OCI-LY7 (cell line): ENCODE measurements around the gene HMSD. TPM values are rescaled to one million over a fixed set of nuclear protein-coding genes. Genes with fewer than 3 reads are reported as not detected.

Experiments
- Bru-seq: library from RNA; stranded (reverse); fragments of 400-500 nt; gene quantifications from one replicate; lab custom pipeline; 2021; lab: Mats Ljungman, UMichigan
- BruChase-seq, 2 experiments: library from RNA; stranded (reverse); fragments of 400-500 nt; gene quantifications; one replicate each; lab custom pipeline; 2021; lab: Mats Ljungman, UMichigan
- BruUV-seq: library from RNA; stranded (reverse); fragments of 400-500 nt; replicated peaks from 2 replicates; lab custom pipeline; 2021; lab: Mats Ljungman, UMichigan
- CTCF ChIA-PET: fragments of 300-600 bp; sonication (Branson Sonifier 250); formaldehyde crosslinking; loops from one replicate; lab custom pipeline; 2022; ENCODE audit warnings: antibody characterized with exemption; ENCODE audit not compliant: unreplicated experiment; lab: Charles Lee
- POLR2A ChIA-PET: fragments of 300-600 bp; sonication (Branson Sonifier 250); formaldehyde crosslinking; loops from one replicate; lab custom pipeline; 2022; ENCODE audit warnings: antibody characterized with exemption; lab: Charles Lee
- DNase-seq: peaks from one replicate; pipeline ENCODE4 v3.0.0-alpha.2; 2015; ENCODE audit warnings: low spot score
- H2AFZ ChIP-seq: fragments of 200-600 bp; sonication (generic), shearing (Covaris generic); 2 replicates; pipeline ENCODE4 v1.6.1; 2014; ENCODE audit warnings: mild to moderate bottlenecking, antibody characterized with exemption, low read length, moderate library complexity
- H3K27ac ChIP-seq: fragments of 200-600 bp; sonication (generic); 2 replicates; pipeline ENCODE4 v1.5.1; 2014; ENCODE audit warnings: mixed run types, low read depth, mild to moderate bottlenecking, moderate library complexity, low read length, inconsistent platforms; ENCODE audit not compliant: poor library complexity, severe bottlenecking
- H3K36me3 ChIP-seq: fragments of 200-600 bp; sonication (generic); 2 replicates; pipeline ENCODE4 v1.6.1; 2014; ENCODE audit warnings: mild to moderate bottlenecking, antibody characterized with exemption, low read length, moderate library complexity, mixed read lengths; ENCODE audit not compliant: insufficient read depth
- H3K4me1 ChIP-seq: fragments of 200-600 bp; sonication (generic); 2 replicates; pipeline ENCODE4 v1.5.1; 2014; ENCODE audit warnings: mild to moderate bottlenecking, low read length; ENCODE audit not compliant: insufficient read depth, poor library complexity, severe bottlenecking
- H3K4me2 ChIP-seq: fragments of 200-600 bp; sonication (generic); 2 replicates; pipeline ENCODE4 v1.6.1; 2014; ENCODE audit warnings: mild to moderate bottlenecking, low read length
- H3K4me3 ChIP-seq: fragments of 200-600 bp; sonication (generic); 2 replicates; pipeline ENCODE4 v1.5.1; 2014; ENCODE audit warnings: mild to moderate bottlenecking, low read depth, low read length; ENCODE audit not compliant: poor library complexity, severe bottlenecking
- H3K79me2 ChIP-seq: fragments of 200-600 bp; sonication (generic); 2 replicates; pipeline ENCODE4 v1.6.1; 2016; ENCODE audit warnings: low read depth, mild to moderate bottlenecking, low read length, moderate library complexity, mixed read lengths; ENCODE audit not compliant: insufficient read depth
- H3K9me2 ChIP-seq: fragments of 200-600 bp; sonication (generic); 2 replicates; pipeline ENCODE4 v1.6.1; 2016; ENCODE audit warnings: mild to moderate bottlenecking, low read length, mixed read lengths; ENCODE audit not compliant: insufficient read depth
- H3K9me3 ChIP-seq: fragments of 200-600 bp; sonication (generic); 2 replicates; pipeline ENCODE4 v1.6.1; 2014; ENCODE audit warnings: mild to moderate bottlenecking, mixed run types, low read length, mixed read lengths
- H4K20me1 ChIP-seq: fragments of 200-600 bp; sonication (generic); 2 replicates; pipeline ENCODE4 v1.6.1; 2014; ENCODE audit warnings: mild to moderate bottlenecking, antibody characterized with exemption, low read length, moderate library complexity, mixed read lengths; ENCODE audit not compliant: insufficient read depth
- EZH2phosphoT487 ChIP-seq: fragments of 200-600 bp; sonication (generic); IDR thresholded peaks from 2 replicates; pipeline ENCODE4 v1.6.1; 2018; ENCODE audit warnings: low read depth, borderline replicate concordance, mild to moderate bottlenecking, mixed run types, antibody characterized with exemption, low read length, moderate library complexity, mixed read lengths
- intact Hi-C: fragments of 100-400 bp; cut with micrococcal nuclease; formaldehyde crosslinking; loops from one replicate; pipeline ENCODE4 v1.10.0; 2022; ENCODE audit not compliant: unreplicated experiment
- long read RNA-seq: library from polyadenylated mRNA; stranded (forward); transcript quantifications from one replicate; pipeline ENCODE4 v2.0.0, GENCODE V29; 2022
- total RNA-seq, 2 experiments: library from RNA; depleted of rRNA in 1 of 2; stranded (reverse); fragments of >200 nt in 1 of 2; shearing (Covaris generic) in 1 of 2; gene quantifications; 2 replicates each; pipeline ENCODE4 v1.2.3, GENCODE V29; 2014 to 2022
- TF ChIP-seq, protein P1 (sequence below): fragments of 200-600 bp; sonication (generic); conservative IDR thresholded peaks from 2 replicates; pipeline ENCODE4 v1.5.1; 2014; ENCODE audit warnings: mild to moderate bottlenecking, antibody characterized with exemption, low read length, moderate library complexity, mixed read lengths

HMSD gene
- total RNA-seq (2014; rRNA removed; shearing (Covaris generic)), result not detected in 2 replicates
- total RNA-seq (2022), result not detected in 2 replicates
- Bru-seq, nascent RNA, result not detected
- not detected for BruChase-seq, experiment 1, labeled RNA remaining after a 6-hour chase
- BruChase-seq, experiment 2, labeled RNA remaining after a 2-hour chase, result not detected
- long read RNA-seq, result 0 reads

DNA sequence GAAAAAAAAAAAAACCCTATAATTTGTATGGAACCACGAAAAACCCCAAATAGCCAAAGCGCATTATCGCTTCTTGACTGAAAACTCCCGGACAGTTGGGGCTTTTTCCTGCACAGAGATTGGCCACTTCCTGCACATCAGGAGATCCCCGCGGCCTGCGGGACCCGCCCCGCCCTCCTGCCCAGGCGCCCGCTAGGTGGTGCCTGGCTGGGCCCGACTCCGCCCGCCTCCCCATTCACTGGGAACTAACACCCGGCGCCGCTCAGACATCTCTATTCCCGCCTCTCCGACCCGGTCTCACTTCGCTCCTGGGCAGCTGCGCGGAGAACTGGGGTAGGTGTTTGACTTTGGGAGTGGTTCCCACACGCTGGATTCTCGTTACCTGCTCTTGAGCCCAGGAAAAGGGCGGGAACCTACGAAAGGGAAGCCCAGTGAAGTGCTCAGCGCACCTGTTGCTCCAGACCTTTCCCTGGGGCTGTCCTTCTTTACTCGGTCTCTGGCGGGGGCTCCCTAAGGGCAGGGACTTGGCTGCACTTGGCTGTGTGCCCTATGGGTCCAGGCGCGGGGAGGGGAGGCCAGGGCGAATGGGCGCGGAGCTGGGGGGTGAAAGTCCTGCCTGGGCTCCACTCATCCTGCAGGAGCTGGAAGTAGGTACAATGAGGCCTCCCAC, at the start of gene HMSD:
Gene HMSD (plus strand): TSS at position 234 of the 670 bp plus-strand sequence. CDS start 4,155 bp downstream, outside the sequence.
- no TSS peak for BruUV-seq
- Histone ChIP-seq H3K4me2 (no peak within 1 kb of the TSS), H3K4me1 (no peaks in the 10 kb centered on the region), H3K4me3 (no peak within 1 kb of the TSS), H4K20me1 (no peaks in the 10 kb centered on the region), H3K9me3 (no peaks in the 10 kb centered on the region), H3K27ac (no peak within 1 kb of the TSS), H3K36me3 (no peaks in the 10 kb centered on the region), H3K9me2 (no peaks in the 10 kb centered on the region), H2AFZ (no peak within 1 kb of the TSS), H3K79me2 (no peaks in the 10 kb centered on the region)
- POLR2A ChIA-PET, result no interaction called here
- TF ChIP-seq, protein P1, sequence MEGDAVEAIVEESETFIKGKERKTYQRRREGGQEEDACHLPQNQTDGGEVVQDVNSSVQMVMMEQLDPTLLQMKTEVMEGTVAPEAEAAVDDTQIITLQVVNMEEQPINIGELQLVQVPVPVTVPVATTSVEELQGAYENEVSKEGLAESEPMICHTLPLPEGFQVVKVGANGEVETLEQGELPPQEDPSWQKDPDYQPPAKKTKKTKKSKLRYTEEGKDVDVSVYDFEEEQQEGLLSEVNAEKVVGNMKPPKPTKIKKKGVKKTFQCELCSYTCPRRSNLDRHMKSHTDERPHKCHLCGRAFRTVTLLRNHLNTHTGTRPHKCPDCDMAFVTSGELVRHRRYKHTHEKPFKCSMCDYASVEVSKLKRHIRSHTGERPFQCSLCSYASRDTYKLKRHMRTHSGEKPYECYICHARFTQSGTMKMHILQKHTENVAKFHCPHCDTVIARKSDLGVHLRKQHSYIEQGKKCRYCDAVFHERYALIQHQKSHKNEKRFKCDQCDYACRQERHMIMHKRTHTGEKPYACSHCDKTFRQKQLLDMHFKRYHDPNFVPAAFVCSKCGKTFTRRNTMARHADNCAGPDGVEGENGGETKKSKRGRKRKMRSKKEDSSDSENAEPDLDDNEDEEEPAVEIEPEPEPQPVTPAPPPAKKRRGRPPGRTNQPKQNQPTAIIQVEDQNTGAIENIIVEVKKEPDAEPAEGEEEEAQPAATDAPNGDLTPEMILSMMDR, result no peak
- TF ChIP-seq EZH2phosphoT487, result no peak
- intact Hi-C loops, result no loop called here
- CTCF ChIA-PET, result no interaction called here
- DNase-seq, result no peak

DNA sequence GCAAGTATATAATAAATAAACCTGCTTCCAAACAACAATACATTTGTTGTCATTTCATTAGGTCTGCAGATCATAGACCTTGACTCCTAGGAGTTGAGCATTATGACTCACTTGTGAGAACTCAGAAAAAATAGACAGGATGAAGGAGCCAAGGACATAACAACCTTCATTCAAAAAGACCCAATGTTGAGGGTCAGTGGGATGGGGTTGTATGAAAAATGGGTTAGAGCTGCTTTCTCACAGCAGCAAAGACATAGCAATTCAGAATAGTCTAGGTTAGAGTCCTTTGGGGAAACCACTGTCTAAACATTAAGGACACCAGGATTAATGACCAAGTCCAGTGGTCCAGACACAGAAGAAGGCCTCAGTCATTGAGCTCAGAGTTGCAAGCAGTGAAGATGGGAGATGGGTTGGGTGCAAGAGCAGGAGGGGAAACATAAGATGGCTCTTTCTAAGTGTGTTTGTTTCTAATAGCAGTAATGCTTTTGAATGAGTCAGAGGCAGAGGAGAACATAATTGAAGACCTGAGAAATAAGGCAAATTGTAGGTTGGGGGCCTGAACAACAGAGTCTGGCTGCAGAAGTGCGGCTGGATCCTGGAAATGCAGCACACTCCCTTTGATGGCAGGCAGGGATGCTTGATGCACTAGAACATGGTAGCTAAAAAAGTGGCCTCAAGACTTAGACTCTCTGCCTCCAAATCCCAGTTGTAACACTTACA, 45.1 kb upstream of the HMSD start:
- TF ChIP-seq EZH2phosphoT487, result no peak
- TF ChIP-seq, protein P1, result no peak
- Histone ChIP-seq H3K4me1 (no peaks in the 10 kb centered on the region), H3K36me3 (no peaks in the 10 kb centered on the region), H3K27ac (no peak overlapping the region), H3K4me2 (no peak overlapping the region), H2AFZ (no peak overlapping the region), H3K9me3 (no peaks in the 10 kb centered on the region), H3K4me3 (no peak overlapping the region), H3K9me2 (no peaks in the 10 kb centered on the region), H4K20me1 (no peaks in the 10 kb centered on the region), H3K79me2 (no peaks in the 10 kb centered on the region)
- POLR2A ChIA-PET, result no interaction called here
- BruUV-seq, result no TSS peak
- CTCF ChIA-PET, result no interaction called here
- DNase-seq, result no peak
- intact Hi-C loops, result no loop called here

DNA sequence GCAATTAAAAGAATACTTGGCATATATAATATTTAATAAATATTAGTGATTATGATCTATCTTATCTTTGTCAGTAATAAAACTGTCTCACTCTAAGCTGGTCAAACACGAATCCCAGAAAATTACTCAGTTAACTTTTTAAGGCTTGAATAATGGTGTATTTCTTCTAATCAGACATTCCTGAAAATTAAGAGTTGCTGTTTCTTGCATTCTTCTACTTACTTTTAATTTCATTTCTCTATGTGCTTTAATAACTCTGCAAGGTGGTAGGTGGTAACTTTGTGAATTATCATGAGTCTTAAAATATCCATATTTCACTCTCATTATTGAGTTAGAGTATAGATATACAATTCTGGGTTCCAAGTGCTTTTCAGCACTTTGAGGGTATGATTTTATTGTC, 44.4 kb upstream of the HMSD start:
- no peak overlapping the region for H3K27ac ChIP-seq
- TF ChIP-seq, protein P1, result no peak
- no peak for TF ChIP-seq EZH2phosphoT487
- no peaks in the 10 kb centered on the region for H4K20me1 ChIP-seq
- H3K36me3 ChIP-seq, result no peaks in the 10 kb centered on the region
- CTCF ChIA-PET, result no interaction called here
- no peaks in the 10 kb centered on the region for H3K79me2 ChIP-seq
- no TSS peak for BruUV-seq
- intact Hi-C loops, result no loop called here
- no peaks in the 10 kb centered on the region for H3K9me2 ChIP-seq
- no peak for DNase-seq
- no peaks in the 10 kb centered on the region for H3K4me1 ChIP-seq
- no peak overlapping the region for H2AFZ ChIP-seq
- H3K4me3 ChIP-seq, result no peak overlapping the region
- H3K4me2 ChIP-seq, result no peak overlapping the region
- H3K9me3 ChIP-seq, result no peaks in the 10 kb centered on the region
- POLR2A ChIA-PET, result no interaction called here
